Activated CD8-positive, alpha-beta memory T cell treated with anti-CD3 and anti-CD28 coated beads, Interleukin-2, amount 50 U/mL, for 4 hours (primary cell): Measurements from ENCODE around the gene RBM4.

Experiments
- DNase-seq: peaks from one replicate; pipeline ENCODE4 v3.0.0-alpha.2; 2020

The RBM4 gene

GRCh38 chr11:66663741-66664296 is 25.3 kb downstream of the RBM4 start:
- DNase-seq, result no peak

GRCh38 chr11:66665369-66665768 is 26.9 kb downstream of the RBM4 start:
- DNase-seq, result no peak

DNA sequence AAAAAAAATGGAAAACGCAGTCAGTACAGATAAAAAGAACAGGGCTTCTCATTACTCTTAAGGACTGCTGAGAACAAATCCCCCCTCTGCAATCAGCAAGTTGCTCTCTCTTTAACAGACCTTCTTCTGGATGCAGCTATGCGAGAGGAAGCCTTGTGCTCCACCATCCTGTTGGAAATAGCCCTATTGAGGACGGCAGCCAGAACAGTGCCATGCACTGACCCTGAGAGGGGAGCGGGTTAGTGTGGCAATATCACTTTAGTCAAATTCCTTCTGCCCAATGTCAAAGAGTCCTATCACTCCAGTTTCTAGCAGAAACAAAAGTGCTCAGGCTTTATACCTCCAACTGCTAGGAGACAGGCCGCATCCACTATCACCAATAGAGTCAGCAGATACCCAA is 32.3 kb downstream of the RBM4 start:
- no peak for DNase-seq

DNA sequence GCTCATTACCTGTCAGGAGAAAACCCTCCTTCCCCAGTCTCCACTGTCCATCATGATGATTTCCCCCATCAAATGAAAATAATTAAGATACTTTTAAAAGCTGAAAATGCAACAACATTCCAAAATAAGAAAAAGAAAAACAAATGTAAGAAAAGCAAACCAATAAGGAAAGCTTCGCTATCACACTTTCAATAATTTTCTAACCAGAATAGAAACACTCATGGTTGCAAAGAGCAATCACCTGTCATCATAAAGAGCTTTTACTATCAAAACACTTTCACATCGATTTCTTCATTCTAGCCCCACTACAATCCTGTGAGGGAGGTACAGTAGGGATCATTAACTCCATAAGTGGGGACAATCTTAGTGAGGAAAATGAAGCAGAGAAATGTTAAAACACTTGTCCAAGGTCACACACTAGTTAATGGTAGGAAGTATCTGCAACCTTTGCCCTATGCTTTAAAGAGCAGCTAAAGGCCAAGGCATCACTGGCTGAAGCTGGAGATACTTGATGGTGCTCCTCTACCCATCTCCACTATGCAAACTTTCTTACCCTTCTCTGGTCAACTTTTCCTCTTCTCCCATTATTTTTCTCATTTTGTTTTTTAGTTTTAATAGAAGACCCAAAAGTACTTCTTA is 36.6 kb downstream of the RBM4 start:
- no peak for DNase-seq

- DNase-seq, result no peak
Observed at GRCh38 chr11:66676282-66676919, 37.9 kb downstream of the RBM4 start.

DNA sequence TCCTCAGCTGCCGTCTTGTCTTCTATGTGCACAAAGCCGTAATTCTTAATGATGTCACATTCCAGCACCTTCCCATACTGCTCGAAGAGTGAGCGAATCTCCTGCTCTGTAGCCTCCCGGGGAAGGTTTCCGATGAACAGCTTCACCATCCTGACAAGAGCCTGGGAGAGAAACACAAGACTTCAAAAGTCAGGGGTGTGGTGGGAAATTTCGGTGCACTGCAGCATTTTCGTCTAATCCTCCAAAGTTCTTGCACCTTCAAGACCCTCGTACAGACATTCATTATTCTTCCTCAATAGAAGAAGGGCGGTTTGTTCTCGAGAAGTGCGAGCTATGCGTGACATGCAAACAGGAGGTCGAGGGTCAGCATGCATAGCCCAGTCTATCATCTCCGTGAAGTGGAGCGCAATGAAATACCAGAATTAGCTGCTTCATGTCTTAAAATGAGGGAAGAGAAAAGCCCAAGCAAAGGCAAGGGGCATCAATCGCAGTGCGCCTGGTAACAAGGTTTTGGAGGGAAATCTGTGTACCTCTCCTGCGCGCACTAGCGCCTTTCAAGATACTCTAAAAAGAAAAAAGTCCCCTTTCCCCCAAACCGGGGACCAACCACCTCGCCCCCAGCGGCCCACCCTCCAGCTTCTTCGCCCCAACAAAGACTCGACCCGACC is 38.6 kb downstream of the RBM4 start:
- DNase-seq, result no peak

DNA sequence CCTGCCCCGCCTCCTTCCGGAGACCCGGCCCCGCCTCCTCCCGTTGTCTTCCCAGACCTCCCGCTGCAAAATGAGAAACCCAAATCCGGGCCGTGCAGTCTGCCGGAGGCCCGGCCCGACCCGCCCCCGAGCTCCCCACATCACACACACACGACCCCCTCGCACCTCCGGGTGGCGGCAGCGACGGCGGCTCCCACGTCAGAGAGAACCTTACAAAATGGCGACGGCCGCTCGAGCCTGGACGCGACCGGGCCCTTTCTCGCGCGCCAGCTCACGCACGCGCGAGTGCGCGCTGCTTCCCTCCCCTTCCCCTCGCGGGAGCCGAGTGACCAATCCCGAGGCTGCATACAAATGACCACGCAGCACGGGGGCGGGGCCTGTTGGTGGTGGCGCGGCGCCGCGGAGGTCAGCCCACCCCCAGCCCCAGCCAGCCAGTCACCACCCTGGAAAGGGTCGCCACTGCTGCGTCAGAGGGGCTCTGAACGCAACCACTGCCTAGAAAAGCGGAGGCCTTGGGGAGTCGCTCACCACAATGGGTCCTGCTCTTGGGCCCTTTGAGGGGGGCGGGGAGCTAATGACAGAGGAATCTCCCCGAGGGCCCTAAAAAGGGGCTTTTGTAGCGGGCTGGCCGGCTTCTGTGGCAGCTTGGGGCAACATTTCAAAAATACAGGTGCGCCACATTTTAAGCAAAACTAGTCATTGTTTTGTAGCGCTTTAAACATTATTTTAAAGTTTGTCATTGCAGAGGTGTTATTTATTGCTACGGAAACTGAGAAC is 39.3 kb downstream of the RBM4 start, which contains the start of gene RBM4B:
Gene RBM4B, minus strand, starts transcription at position 289 of the 777 bp plus-strand sequence. CDS start 808 bp downstream, outside the sequence.
- DNase-seq, result peak; percentile 93

DNA sequence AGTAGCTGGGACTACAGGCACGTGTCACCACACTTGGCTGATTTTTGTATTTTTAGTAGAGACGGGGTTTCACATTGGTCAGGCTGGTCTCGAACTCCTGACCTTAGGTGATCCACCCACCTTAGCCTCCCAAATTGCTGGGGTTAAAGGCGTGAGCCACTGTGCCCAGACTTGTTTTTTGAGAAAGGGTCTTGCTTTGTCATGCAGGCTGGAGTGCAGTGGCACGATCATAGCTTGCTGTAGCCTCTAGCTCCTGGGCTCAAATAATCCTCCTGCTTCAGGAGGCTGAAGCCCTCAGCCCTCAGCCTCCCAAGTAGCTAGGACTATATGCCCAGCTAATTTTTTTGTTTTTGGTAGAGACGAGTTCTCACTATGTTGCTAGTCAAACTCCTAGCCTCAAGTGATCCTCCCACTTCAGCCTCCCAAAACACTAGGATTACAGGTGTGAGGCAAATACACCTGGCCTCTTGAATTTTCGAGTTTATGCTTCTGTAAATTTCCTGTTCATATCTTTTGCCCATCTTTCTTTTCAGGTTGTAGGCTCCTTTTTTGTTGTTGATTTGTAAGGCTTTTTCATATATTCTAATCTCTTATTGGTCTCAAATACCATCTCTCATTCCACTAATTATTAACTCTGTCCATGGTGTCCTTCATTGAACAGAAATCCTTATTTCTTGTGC is 42.6 kb downstream of the RBM4 start:
- DNase-seq, result no peak

DNA sequence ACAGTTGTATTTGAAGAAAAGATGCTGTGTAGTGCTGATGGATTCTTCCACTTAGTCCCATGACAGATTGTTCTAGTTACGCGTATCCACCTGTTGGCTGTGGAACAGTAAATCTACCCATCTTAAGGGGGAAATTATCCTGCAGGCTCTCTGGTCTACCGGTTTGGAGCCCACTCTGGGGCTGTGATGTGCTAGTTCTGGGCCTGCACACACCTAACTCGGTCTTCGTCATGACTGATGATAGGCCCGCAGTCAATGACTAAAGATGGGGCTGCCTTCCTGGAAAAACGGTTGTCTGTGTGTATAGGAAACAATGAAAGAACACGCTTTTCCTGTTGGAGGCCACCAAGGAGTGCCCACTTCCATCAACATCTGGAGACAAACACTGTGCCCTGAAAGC is 45.4 kb downstream of the RBM4 start:
- no peak for DNase-seq

DNA sequence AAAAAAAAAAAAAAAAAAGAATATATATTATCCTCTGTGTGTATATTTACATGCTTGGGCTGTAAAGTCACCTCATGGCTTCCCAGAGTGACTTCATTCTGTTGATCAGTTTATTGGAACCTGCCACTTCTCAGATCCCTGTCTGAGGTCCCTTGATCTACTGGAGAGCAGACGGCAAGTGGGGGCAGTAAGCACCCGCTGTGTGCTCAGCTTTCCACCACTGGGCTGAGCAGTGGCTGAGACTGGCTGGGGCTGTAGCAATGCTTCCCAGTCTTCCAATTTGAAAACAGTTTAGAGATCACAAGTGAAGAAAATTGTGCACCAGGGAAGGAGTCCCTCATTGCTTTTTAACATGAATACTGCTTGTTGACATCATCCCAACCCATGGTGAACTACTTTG is 46.1 kb downstream of the RBM4 start:
- no peak for DNase-seq

- no peak for DNase-seq
Observed at GRCh38 chr11:66685276-66686099, 47.0 kb downstream of the RBM4 start.

DNA sequence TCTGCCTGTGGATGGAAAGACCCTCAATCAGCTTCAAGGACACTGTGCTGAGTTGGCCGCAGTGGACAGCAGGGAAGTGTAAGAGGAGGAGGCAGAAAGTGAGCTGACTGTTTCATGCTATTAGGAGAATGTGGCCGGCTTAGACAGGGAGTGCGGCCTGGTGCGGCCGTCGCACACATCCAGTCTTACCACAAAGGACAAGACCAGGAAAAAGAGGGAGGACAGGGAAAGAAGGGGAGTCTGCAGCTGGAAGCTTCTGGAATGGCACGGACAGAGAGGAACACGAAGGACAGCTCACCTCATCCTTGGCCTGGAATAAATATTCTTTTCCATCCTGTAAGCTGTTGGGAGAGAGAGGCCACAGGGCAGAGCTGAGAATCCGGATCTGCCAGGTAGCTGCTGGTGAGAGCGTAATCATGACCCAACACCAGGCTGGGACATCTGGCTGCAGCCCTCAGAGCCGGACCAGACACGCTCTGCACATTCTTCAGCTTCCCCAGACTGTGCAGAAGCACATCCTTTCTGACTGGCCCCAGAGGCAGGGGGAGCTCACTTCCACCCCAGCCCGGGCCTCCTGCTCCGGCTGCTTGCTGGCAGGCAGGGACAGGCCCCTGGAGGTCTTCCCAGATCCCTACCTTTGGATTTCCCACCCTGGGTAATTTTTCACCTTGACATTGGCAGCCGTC is 47.7 kb downstream of the RBM4 start:
- no peak for DNase-seq

DNA sequence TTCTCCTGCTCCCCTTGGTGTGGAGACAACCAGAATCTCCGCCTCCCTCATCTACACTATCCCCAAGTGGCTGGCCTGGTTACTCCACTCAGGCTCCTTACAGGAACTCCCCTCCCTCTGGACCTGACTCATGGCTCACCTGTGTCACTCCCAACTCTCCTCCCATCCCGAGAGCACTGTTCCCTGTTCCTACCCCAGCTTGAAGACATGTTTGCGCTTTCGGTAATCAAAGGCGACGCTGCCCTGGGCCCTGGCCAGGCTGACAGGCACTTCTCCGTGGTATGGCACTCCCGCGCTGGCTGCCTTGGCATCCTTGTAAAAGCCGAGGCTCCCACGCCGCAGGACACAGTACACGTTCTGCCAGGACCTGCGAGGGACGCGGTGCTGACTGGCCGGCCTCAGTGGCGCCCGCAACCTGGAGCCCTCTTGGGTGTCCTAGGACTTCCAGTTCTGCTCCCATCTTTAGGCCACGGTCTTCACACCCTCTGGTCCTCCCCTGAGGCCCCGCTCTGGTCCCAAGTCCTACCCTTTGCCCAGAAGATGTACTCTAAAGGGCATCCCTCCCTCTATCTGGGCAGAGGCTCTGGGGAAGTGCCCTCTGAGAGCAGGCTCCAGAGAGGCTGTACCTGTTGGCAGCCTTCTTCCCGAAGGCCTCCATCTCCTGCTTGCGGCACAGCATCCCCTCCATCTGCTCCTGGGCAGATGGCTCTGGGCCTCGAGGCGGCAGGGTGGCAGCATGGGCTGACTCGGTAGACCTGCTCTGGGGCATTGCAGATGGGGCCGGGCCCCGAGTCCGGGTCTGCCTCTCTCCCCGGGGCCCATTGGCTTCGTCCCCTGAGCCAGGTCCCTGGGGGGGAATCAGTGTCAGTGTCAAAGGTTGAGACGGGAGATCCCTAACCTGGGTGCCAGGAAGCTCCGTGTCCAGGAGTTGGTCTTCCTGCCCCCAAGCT is 48.6 kb downstream of the RBM4 start:
- no peak for DNase-seq

DNA sequence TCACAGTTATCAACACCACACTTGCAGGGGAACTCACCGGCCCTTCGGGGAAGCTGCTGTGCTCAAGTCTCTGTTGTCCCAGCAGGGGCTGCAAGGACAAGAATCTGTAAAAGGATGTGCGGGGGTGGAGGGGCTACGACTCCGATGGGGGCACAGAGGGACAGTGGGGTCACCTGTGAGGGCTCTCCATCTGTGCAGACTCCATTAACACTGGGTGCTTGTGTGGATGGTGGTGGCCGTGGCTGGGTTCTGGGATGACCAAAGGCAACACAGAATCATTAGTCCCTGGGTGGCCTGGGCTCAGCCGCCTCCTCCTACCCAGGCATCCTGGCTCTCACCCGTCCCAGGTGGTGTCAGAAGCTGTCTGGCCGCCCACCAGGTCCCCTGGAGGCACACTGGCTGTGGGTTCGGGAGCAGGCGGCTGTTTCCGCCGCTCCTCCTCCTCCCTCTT is 49.4 kb downstream of the RBM4 start:
- DNase-seq, result no peak

GRCh38 chr11:66688561-66689534 is 50.3 kb downstream of the RBM4 start:
- DNase-seq, result no peak

- no peak for DNase-seq
Observed at GRCh38 chr11:66689661-66690590, 51.4 kb downstream of the RBM4 start.

DNA sequence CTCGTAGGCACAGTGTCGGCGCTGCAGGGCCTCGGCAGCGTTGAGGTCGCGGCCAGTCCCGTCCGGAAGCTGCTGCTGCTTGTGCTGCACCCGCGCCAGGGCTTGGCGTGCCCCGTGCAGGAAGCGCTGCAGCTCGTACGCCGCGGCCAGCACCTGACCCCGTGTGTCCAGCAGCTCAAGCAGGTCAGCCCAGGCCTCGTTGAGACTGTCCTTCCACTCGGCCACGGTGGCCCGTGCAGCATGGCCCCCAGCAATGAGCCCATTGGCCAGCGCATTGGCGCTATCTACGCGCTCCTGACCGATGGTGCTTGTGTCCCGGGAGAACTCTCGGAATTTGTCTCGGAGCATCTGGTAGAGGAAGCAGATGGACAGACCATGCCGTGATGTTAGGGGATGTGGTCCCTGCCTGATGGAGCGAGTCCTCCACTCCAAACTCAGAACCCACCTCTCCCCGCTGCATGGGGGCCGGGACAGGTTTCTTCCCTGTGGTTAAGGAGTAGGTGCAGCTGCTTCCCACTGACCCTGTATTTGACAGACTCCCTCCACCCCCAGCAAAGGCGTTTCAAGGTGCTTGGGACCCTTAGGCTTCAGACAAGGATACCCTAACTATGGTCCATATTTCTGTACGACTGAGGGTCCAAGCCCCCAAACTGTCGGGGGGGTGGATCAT is 52.9 kb downstream of the RBM4 start:
- no peak for DNase-seq
